Measurements from ENCODE around the gene PAPPA2.

The PAPPA2 gene

DNA sequence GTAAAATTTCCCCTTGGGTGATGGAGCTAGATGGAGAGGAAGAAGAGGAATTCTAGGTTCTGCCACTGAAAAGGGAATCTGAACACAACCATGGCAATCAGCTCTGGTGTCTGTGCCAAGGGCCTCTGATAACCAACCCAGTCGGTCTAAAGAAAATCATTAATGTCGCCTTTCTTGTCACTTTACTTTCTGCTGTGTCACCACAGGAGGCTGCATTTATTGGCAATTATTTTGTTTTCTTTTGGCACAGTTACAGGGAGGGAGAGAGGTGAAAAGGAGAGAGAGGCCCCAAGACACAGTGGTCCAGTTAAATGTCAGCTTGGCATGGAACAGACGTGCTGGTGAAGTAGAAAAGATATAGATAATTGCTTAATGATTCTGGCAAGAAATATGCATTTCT, 414.6 kb downstream of the PAPPA2 start:
- DNase-seq: no peak

GRCh38 chr1:176878750-176879536, 416.0 kb downstream of the PAPPA2 start:
- DNase-seq: no peak

DNA sequence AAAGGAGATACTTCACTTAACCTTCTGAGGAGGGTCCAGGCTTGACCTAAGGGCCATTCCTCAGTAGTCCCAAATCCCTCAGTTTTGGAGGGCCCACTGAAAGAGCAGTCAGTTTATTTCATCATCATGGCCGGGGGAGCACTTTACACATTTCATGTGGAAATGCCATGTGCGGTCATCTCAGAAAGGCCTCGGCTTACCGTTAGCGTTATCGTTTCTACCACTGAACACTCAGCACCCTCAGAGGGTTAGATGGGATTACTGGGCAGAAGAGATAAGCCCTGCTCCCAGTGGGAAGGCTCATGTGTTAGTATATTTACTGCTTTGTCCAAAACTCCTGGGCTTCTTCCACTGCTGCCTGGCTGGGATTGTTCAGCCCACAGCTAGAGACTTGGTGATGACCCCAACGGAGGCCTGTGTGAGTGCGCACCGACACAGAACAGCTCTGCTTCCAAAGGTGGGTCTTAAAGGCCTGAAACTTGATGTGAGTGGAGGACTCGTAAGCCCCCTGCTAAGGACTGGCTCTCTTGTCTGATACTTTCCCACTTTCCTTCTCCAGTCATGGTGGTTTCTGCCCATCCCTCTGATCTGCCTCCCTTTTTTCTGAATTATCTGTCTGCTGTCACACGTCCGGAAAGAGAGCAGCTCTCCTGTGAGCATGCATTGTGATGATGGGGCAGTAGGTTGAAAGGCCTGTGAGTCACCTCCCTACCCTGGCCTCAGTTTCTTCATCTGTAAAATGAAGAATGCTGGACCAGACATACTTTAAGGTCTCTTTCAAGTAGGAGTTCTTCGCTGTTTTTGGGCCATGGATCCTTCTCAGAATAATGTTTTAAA, 417.0 kb downstream of the PAPPA2 start:
- DNase-seq: no peak

- DNase-seq: peak; percentile 25
Measured at GRCh38 chr1:176880955-176881595, 418.1 kb downstream of the PAPPA2 start.

- DNase-seq: no peak
Measured at GRCh38 chr1:176884286-176884685, 421.3 kb downstream of the PAPPA2 start.

- no peak for DNase-seq
Measured at GRCh38 chr1:176884911-176885310, 421.9 kb downstream of the PAPPA2 start.

- no peak for DNase-seq
Measured at GRCh38 chr1:176885341-176885740, 422.4 kb downstream of the PAPPA2 start.

- no peak for DNase-seq
Measured at GRCh38 chr1:176885751-176886150, 422.8 kb downstream of the PAPPA2 start.

- DNase-seq: no peak
Measured at GRCh38 chr1:176888471-176889032, 425.6 kb downstream of the PAPPA2 start.

DNA sequence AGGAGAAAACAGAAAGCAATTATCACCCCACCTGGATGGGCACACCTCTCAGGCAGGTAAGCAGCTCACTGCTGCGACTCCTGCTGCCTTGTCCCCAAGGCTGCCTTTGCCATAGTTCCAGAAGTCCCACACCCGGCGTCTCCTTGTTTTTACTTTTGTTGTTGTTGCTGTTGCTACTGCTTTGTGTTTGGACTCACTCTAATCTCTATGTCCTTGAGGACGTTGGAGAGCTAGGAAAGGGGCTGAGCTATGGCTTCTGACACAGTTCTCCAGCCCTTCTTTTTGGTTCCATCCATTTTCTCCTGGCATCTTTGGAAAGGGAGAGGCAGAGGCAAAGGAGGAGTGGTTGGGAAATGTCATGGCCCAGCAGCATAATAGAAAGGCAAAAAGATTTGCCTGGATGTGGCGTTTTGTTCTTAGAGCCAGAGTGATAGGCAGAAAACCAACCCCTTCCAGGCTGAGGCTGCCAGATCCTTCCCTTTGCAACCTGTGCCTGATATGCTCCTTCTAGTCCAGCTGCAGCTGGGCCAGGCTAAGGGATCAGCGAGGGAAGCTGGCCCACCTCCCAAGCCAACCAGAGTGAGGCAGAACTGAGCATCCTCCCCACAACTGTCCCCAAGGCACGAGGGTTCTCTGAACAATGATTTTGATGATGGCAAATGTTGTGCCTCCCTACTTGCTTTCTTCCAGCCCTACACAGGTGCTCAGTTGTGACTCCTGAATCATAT, 430.8 kb downstream of the PAPPA2 start:
- no peak for DNase-seq

DNA sequence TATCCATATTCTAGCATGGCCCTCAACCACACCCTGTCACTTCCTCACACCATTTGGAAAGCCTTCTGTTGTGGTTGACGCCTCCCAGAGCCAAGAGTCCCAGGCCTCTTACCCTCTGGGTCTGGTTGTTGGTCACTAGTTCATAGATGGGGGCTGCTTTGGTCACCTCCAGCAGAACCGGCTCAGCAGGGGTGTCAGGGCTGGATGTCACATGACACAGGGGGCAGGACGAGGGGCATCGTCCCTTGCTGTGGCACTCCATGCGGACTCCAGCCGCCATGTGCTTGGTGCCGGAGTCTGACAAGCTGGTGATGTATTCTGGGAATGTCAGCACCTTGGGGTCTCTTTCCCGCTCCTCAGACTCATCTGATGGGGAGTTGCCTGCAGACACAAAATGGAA, 431.5 kb downstream of the PAPPA2 start:
- DNase-seq: no peak
